ENCODE measurements around the gene RSBN1L.
A peak's percentile ranks its signal among the peaks of the same experiment; 100 is the strongest.

Gene RSBN1L

GRCh38 chr7:77797734-77798393, 101.6 kb downstream of the RSBN1L start:
- TF ChIP-seq CTCF (IDR thresholded peaks at IDR 0.05) = no peak

GRCh38 chr7:77798394-77799077, 102.3 kb downstream of the RSBN1L start, which contains the start of the genes PHTF2 and TMEM60:
Gene PHTF2 (plus strand): TSS chr7:77798773.
Gene TMEM60 (minus strand): TSS chr7:77798434. CDS start chr7:77794373, 4,061 bp downstream.
- peak; percentile 72 for TF ChIP-seq CTCF (IDR thresholded peaks at IDR 0.05)

- peak; percentile 32 for TF ChIP-seq CTCF (IDR thresholded peaks at IDR 0.05)
Measured at GRCh38 chr7:77799078-77799964, 103.1 kb downstream of the RSBN1L start.

GRCh38 chr7:77800158-77800557, 103.9 kb downstream of the RSBN1L start:
- TF ChIP-seq CTCF (IDR thresholded peaks at IDR 0.05) = no peak

GRCh38 chr7:77800730-77801129, 104.5 kb downstream of the RSBN1L start:
- no peak for TF ChIP-seq CTCF (IDR thresholded peaks at IDR 0.05)

- no peak for TF ChIP-seq CTCF (IDR thresholded peaks at IDR 0.05)
Measured at GRCh38 chr7:77802557-77803405, 106.5 kb downstream of the RSBN1L start.

GRCh38 chr7:77806425-77806824, 110.2 kb downstream of the RSBN1L start:
- TF ChIP-seq CTCF (IDR thresholded peaks at IDR 0.05) = no peak
